ENCODE measurements around the gene TMIE. TPM values are rescaled to one million over a fixed set of nuclear protein-coding genes. Genes with fewer than 3 reads are reported as not detected.

Gene TMIE
- polyA plus RNA-seq, 1 donor (not counting 4 experiments of a cell fraction or from before 2014, with no cell fraction given) = 0.07 TPM

DNA sequence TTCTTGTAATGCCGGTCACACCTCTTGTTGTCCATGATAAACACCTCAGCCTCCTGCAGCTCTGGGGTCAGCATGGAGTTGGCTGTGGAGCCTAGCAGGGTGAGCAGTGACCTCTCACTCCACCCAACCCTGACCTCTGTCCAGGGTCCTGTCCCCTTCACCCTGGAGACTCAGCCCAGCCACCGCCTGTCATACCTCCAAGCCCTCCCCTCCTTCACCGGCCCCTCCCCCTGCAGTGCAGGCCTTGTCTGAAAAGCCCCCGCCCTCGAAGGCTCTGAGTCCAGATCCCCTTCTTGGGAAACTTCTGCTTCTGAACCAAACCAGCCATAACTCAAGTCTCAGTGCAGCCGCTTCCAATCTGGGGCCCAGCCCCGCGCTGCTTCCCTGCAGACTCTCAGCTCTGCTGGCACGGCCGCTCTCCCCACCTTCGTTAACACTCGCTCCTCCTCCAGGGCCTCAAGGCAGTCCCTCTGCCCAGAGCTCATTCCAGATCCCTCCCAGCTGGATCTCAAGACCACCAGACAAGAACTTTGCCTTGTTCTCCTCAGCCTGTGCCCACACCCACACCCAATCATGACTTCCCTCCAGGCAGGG is 41.9 kb downstream of the TMIE start:
- Histone ChIP-seq H3K36me3 (ENCODE audit: control insufficient read depth in 2 of 2, extremely low read depth in 1 of 2, insufficient read depth in 2 of 2, low read length in 2 of 2) (no peaks in the 10 kb centered on the region), H3K4me1 (ENCODE audit: control insufficient read depth, extremely low read depth, insufficient read depth, low read length) (no peaks in the 10 kb centered on the region), H3K27me3 (ENCODE audit: control insufficient read depth, extremely low read depth, insufficient read depth, low read length) (no peaks in the 10 kb centered on the region), H3K9me3 (ENCODE audit: control insufficient read depth, low read depth, low read length) (no peaks in the 10 kb centered on the region), H3K79me2 (ENCODE audit: control insufficient read depth, insufficient read depth, low read length) (no peaks in the 10 kb centered on the region), H3K9ac (ENCODE audit: control insufficient read depth, extremely low read depth, insufficient read depth, low read length) (no peak overlapping the region), H2AFZ (ENCODE audit: control insufficient read depth, low read length) (no peak overlapping the region), H3K4me2 (ENCODE audit: control insufficient read depth, extremely low read depth, insufficient read depth, low read depth, low read length) (no peak overlapping the region), H3K9me1 (ENCODE audit: control insufficient read depth, extremely low read depth, insufficient read depth, low read length) (no peaks in the 10 kb centered on the region), H3K4me3 (ENCODE audit: control insufficient read depth in 2 of 3, extremely low read depth in 1 of 3, insufficient read depth in 2 of 3, low read depth in 1 of 3, low read length in 3 of 3) (no peak overlapping the region), H3K27ac (ENCODE audit: control insufficient read depth, insufficient read depth, low read length) (no peak overlapping the region), H4K20me1 (ENCODE audit: control insufficient read depth, extremely low read depth, insufficient read depth, low read length) (no peaks in the 10 kb centered on the region)
- dilution Hi-C loops (cut with MboI; ENCODE audit: extremely low pct_ligation_motif_present, low sequenced_read_pairs) = no loop called here
- DNase-seq (ENCODE audit: low read depth, low spot score) = no peak
- no peak for TF ChIP-seq EZH2 (IDR thresholded peaks at IDR 0.05; ENCODE audit: low read length)
- TF ChIP-seq, protein P1, sequence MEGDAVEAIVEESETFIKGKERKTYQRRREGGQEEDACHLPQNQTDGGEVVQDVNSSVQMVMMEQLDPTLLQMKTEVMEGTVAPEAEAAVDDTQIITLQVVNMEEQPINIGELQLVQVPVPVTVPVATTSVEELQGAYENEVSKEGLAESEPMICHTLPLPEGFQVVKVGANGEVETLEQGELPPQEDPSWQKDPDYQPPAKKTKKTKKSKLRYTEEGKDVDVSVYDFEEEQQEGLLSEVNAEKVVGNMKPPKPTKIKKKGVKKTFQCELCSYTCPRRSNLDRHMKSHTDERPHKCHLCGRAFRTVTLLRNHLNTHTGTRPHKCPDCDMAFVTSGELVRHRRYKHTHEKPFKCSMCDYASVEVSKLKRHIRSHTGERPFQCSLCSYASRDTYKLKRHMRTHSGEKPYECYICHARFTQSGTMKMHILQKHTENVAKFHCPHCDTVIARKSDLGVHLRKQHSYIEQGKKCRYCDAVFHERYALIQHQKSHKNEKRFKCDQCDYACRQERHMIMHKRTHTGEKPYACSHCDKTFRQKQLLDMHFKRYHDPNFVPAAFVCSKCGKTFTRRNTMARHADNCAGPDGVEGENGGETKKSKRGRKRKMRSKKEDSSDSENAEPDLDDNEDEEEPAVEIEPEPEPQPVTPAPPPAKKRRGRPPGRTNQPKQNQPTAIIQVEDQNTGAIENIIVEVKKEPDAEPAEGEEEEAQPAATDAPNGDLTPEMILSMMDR (optimal IDR thresholded peaks at IDR 0.05 in 1 of 3, IDR thresholded peaks at IDR 0.05 in 1 of 3, conservative IDR thresholded peaks at IDR 0.05 in 1 of 3; ENCODE audit: extremely low read depth in 1 of 3, insufficient read depth in 2 of 3, low read length in 3 of 3) = no peak
- FAIRE-seq = no peak

DNA sequence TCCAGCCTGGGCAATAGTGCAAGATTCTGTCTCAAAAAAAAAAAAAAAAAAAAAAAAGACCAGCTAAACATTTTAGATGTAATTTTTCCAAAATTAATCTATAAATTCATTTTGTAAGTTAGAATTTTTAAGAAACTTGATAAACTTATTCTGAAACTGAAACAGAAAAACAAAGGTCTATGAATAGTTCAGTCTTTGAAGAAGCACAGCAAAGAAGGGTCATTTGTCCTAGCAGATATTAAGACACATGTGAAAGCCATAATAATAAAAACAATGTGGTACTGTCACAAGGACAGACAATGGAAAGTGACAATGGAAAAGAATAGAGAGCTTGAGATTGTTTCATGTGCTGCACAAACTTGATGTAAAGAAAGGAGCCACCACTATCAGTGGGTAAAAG is 45.5 kb downstream of the TMIE start:
- Histone ChIP-seq H2AFZ (ENCODE audit: control insufficient read depth, low read length) (no peak overlapping the region), H3K4me1 (ENCODE audit: control insufficient read depth, extremely low read depth, insufficient read depth, low read length) (no peaks in the 10 kb centered on the region), H4K20me1 (ENCODE audit: control insufficient read depth, extremely low read depth, insufficient read depth, low read length) (no peaks in the 10 kb centered on the region), H3K36me3 (ENCODE audit: control insufficient read depth in 2 of 2, extremely low read depth in 1 of 2, insufficient read depth in 2 of 2, low read length in 2 of 2) (no peaks in the 10 kb centered on the region), H3K27ac (ENCODE audit: control insufficient read depth, insufficient read depth, low read length) (no peak overlapping the region), H3K4me3 (ENCODE audit: control insufficient read depth in 2 of 3, extremely low read depth in 1 of 3, insufficient read depth in 2 of 3, low read depth in 1 of 3, low read length in 3 of 3) (no peak overlapping the region), H3K9ac (ENCODE audit: control insufficient read depth, extremely low read depth, insufficient read depth, low read length) (no peak overlapping the region), H3K27me3 (ENCODE audit: control insufficient read depth, extremely low read depth, insufficient read depth, low read length) (no peaks in the 10 kb centered on the region), H3K9me1 (ENCODE audit: control insufficient read depth, extremely low read depth, insufficient read depth, low read length) (no peaks in the 10 kb centered on the region), H3K79me2 (ENCODE audit: control insufficient read depth, insufficient read depth, low read length) (no peaks in the 10 kb centered on the region), H3K4me2 (ENCODE audit: control insufficient read depth, extremely low read depth, insufficient read depth, low read depth, low read length) (no peak overlapping the region), H3K9me3 (ENCODE audit: control insufficient read depth, low read depth, low read length) (no peaks in the 10 kb centered on the region)
- dilution Hi-C loops (cut with MboI; ENCODE audit: extremely low pct_ligation_motif_present, low sequenced_read_pairs) = no loop called here
- FAIRE-seq (no peak), DNase-seq (ENCODE audit: low read depth, low spot score) (no peak)
- no peak for TF ChIP-seq EZH2 (IDR thresholded peaks at IDR 0.05; ENCODE audit: low read length)
- TF ChIP-seq, protein P1 (optimal IDR thresholded peaks at IDR 0.05 in 1 of 3, IDR thresholded peaks at IDR 0.05 in 1 of 3, conservative IDR thresholded peaks at IDR 0.05 in 1 of 3; ENCODE audit: extremely low read depth in 1 of 3, insufficient read depth in 2 of 3, low read length in 3 of 3) = no peak
